IMR-90 (cell line): ENCODE measurements around the gene C6orf120. TPM values are rescaled to one million over a fixed set of nuclear protein-coding genes. Genes with fewer than 3 reads are reported as not detected.

Source experiments
- ATAC-seq: fragments of 200-7000 bp; cut with Tn5 transposase; 2 replicates; pipeline ENCODE4 v1.9.1; 2020; ENCODE audit warnings: low read depth, mild to moderate bottlenecking, moderate library complexity
- BruUV-seq: library from RNA; stranded (reverse); fragments of 400-500 nt; replicated peaks from 2 replicates; lab custom pipeline; 2021; lab: Mats Ljungman, UMichigan
- CTCF ChIA-PET: fragments of 300-600 bp; formaldehyde crosslinking; extraction: SDS; loops from one replicate; lab custom pipeline; 2021; ENCODE audit warnings: antibody characterized with exemption; lab: Yijun Ruan, JAX
- POLR2A ChIA-PET: fragments of 300-600 bp; sonication (Branson Sonifier 250); formaldehyde crosslinking; loops from one replicate; lab custom pipeline; 2022; ENCODE audit warnings: antibody characterized with exemption; ENCODE audit not compliant: unreplicated experiment; lab: Charles Lee
- DNase-seq: peaks from one replicate; pipeline ENCODE4 v3.0.0; 2013
- H2AFZ ChIP-seq: replicated peaks from 2 replicates; pipeline ENCODE3; 2013; ENCODE audit warnings: low read length, mild to moderate bottlenecking; ENCODE audit not compliant: poor library complexity
- H2AK5ac ChIP-seq: 2 replicates; pipeline ENCODE4 v1.6.1; 2013; ENCODE audit warnings: low read depth, low read length, inconsistent platforms
- H2AK9ac ChIP-seq: replicated peaks from 2 replicates; pipeline ENCODE3; 2013; ENCODE audit warnings: mild to moderate bottlenecking, low read depth, low read length, moderate library complexity; ENCODE audit not compliant: poor library complexity
- H2BK120ac ChIP-seq: 2 replicates; pipeline ENCODE4 v1.6.1; 2013; ENCODE audit warnings: low read depth, low read length, inconsistent platforms
- H2BK15ac ChIP-seq: 3 replicates; pipeline ENCODE4 v1.6.1; 2013; ENCODE audit warnings: low read depth, low read length, inconsistent platforms
- H2BK20ac ChIP-seq: 2 replicates; pipeline ENCODE4 v1.6.1; 2013; ENCODE audit warnings: low read depth, mild to moderate bottlenecking, inconsistent platforms, low read length, moderate library complexity
- H2BK5ac ChIP-seq: 2 replicates; pipeline ENCODE4 v1.6.1; 2013; ENCODE audit warnings: mild to moderate bottlenecking, low read depth, low read length, inconsistent platforms; ENCODE audit not compliant: poor library complexity, severe bottlenecking
- H3K14ac ChIP-seq: replicated peaks from 2 replicates; pipeline ENCODE4 v1.6.1; 2013; ENCODE audit warnings: low read depth, low read length, inconsistent platforms
- H3K18ac ChIP-seq: 2 replicates; pipeline ENCODE4 v1.6.1; 2013; ENCODE audit warnings: low read depth, low read length, control low read depth
- H3K23ac ChIP-seq: 2 replicates; pipeline ENCODE4 v1.6.1; 2013; ENCODE audit warnings: low read depth, low read length, inconsistent platforms
- H3K27ac ChIP-seq: 2 replicates; pipeline ENCODE4 v1.5.1; 2013; ENCODE audit warnings: mild to moderate bottlenecking, control low read depth, low read length; ENCODE audit not compliant: insufficient read depth
- H3K27me3 ChIP-seq: 2 replicates; pipeline ENCODE4 v1.6.1; 2013; ENCODE audit warnings: low read length; ENCODE audit not compliant: control insufficient read depth, insufficient read depth
- H3K36me3 ChIP-seq: 2 replicates; pipeline ENCODE4 v1.6.1; 2013; ENCODE audit warnings: low read length, mixed read lengths; ENCODE audit not compliant: control insufficient read depth, insufficient read depth
- H3K4ac ChIP-seq: 2 replicates; pipeline ENCODE4 v1.6.1; 2013; ENCODE audit warnings: low read depth, low read length, inconsistent platforms
- H3K4me1 ChIP-seq: 2 replicates; pipeline ENCODE4 v1.6.1; 2013; ENCODE audit warnings: low read length, mixed read lengths; ENCODE audit not compliant: control insufficient read depth, insufficient read depth
- H3K4me2 ChIP-seq: 2 replicates; pipeline ENCODE4 v1.6.1; 2013; ENCODE audit warnings: low read depth, mild to moderate bottlenecking, control low read depth, low read length, moderate library complexity
- H3K4me3 ChIP-seq: 2 replicates; pipeline ENCODE4 v1.5.1; 2013; ENCODE audit warnings: low read depth, mild to moderate bottlenecking, control low read depth, low read length, moderate library complexity; ENCODE audit not compliant: insufficient read depth
- H3K56ac ChIP-seq: 2 replicates; pipeline ENCODE4 v1.6.1; 2013; ENCODE audit warnings: low read length, inconsistent platforms; ENCODE audit not compliant: insufficient read depth; ENCODE audit errors: extremely low read depth
- H3K79me1 ChIP-seq, 2 experiments: 2 replicates each; pipeline ENCODE4 v1.6.1; 2013; ENCODE audit warnings: low read length in 2 of 2, inconsistent platforms in 1 of 2, low read depth in 1 of 2
- H3K9ac ChIP-seq: 2 replicates; pipeline ENCODE4 v1.6.1; 2013; ENCODE audit warnings: low read depth, low read length, control low read depth
- H3K9me1 ChIP-seq: 2 replicates; pipeline ENCODE4 v1.6.1; 2013; ENCODE audit warnings: low read length, inconsistent platforms; ENCODE audit not compliant: insufficient read depth
- H3K9me3 ChIP-seq: 2 replicates; pipeline ENCODE4 v1.6.1; 2013; ENCODE audit warnings: low read length; ENCODE audit not compliant: control insufficient read depth, insufficient read depth
- H4K20me1 ChIP-seq: 2 replicates; pipeline ENCODE4 v1.6.1; 2013; ENCODE audit warnings: low read length, inconsistent platforms; ENCODE audit not compliant: insufficient read depth
- H4K5ac ChIP-seq: 2 replicates; pipeline ENCODE4 v1.6.1; 2013; ENCODE audit warnings: mild to moderate bottlenecking, low read depth, low read length, control low read depth
- H4K8ac ChIP-seq, 2 experiments: 2 replicates each; pipeline ENCODE4 v1.6.1; 2013; ENCODE audit warnings: low read depth in 2 of 2, low read length in 2 of 2, control low read depth in 1 of 2, inconsistent platforms in 1 of 2
- H4K91ac ChIP-seq: 2 replicates; pipeline ENCODE4 v1.6.1; 2013; ENCODE audit warnings: low read depth, low read length, inconsistent platforms; ENCODE audit not compliant: insufficient read depth
- BHLHE40 ChIP-seq: fragments of 150-350 bp; IDR thresholded peaks from 2 replicates; pipeline ENCODE4 v1.6.1; 2016; ENCODE audit warnings: mild to moderate bottlenecking, low read depth, low read length
- CEBPB ChIP-seq: IDR thresholded peaks from 2 replicates; pipeline ENCODE4 v1.6.1; 2012; ENCODE audit warnings: low read depth, low read length, improper control_type of control experiment
- CHD1 ChIP-seq: IDR thresholded peaks from 2 replicates; pipeline ENCODE4 v1.6.1; 2012; ENCODE audit warnings: low read depth, low read length, improper control_type of control experiment
- CTCF ChIP-seq: conservative IDR thresholded peaks from 2 replicates; pipeline ENCODE4 v1.5.1; 2012; ENCODE audit warnings: mild to moderate bottlenecking, low read depth, low read length, improper control_type of control experiment
- ELK1 ChIP-seq: fragments of 150-350 bp; IDR thresholded peaks from 2 replicates; pipeline ENCODE4 v1.6.1; 2016; ENCODE audit warnings: low read depth, mild to moderate bottlenecking, low read length, moderate library complexity, borderline replicate concordance
- FOS ChIP-seq: fragments of 150-350 bp; IDR thresholded peaks from 2 replicates; pipeline ENCODE4 v1.6.1; 2016; ENCODE audit warnings: low read depth, low read length
- MAFK ChIP-seq: IDR thresholded peaks from 2 replicates; pipeline ENCODE4 v1.6.1; 2012; ENCODE audit warnings: low read depth, low read length, improper control_type of control experiment
- MAZ ChIP-seq: IDR thresholded peaks from 2 replicates; pipeline ENCODE4 v1.6.1; 2012; ENCODE audit warnings: low read depth, mild to moderate bottlenecking, low read length, improper control_type of control experiment, moderate library complexity, borderline replicate concordance
- MXI1 ChIP-seq: IDR thresholded peaks from 2 replicates; pipeline ENCODE4 v1.6.1; 2012; ENCODE audit warnings: low read depth, mild to moderate bottlenecking, low read length, moderate library complexity, borderline replicate concordance
- NFE2L2 ChIP-seq: fragments of 150-350 bp; IDR thresholded peaks from 2 replicates; pipeline ENCODE4 v1.6.1; 2016; ENCODE audit warnings: low read depth, mild to moderate bottlenecking, low read length
- POLR2A ChIP-seq: IDR thresholded peaks from 2 replicates; pipeline ENCODE4 v1.6.1; 2012; ENCODE audit warnings: mild to moderate bottlenecking, low read depth, low read length
- RAD21 ChIP-seq: IDR thresholded peaks from 2 replicates; pipeline ENCODE4 v1.6.1; 2012; ENCODE audit warnings: low read length, improper control_type of control experiment
- RCOR1 ChIP-seq: IDR thresholded peaks from 2 replicates; pipeline ENCODE4 v1.6.1; 2012; ENCODE audit warnings: mild to moderate bottlenecking, low read length, improper control_type of control experiment; ENCODE audit not compliant: insufficient replicate concordance
- RFX5 ChIP-seq: IDR thresholded peaks from 2 replicates; pipeline ENCODE4 v1.8.0; 2012; ENCODE audit warnings: low read depth, mild to moderate bottlenecking, low read length, moderate library complexity
- SMC3 ChIP-seq: fragments of 150-350 bp; IDR thresholded peaks from 2 replicates; pipeline ENCODE4 v1.6.1; 2016; ENCODE audit warnings: low read depth, mild to moderate bottlenecking, antibody characterized with exemption, low read length, moderate library complexity
- USF2 ChIP-seq: fragments of 150-350 bp; IDR thresholded peaks from 2 replicates; pipeline ENCODE4 v1.6.1; 2017; ENCODE audit warnings: mild to moderate bottlenecking, antibody characterized with exemption, low read length, low read depth
- WGBS, 2 experiments: methylation state at CpG; one replicate each; pipeline versions ENCODE4 v1.1.5 to v1.1.7; 2013; ENCODE audit warnings: missing lambda C conversion rate in 2 of 2; ENCODE audit not compliant: insufficient read length in 1 of 2; ENCODE audit errors: extremely low coverage in 2 of 2; 5-methylcytosine and 5-hydroxymethylcytosine counted together
- dilution Hi-C: fragments of 300-500 bp; cut with HindIII; formaldehyde crosslinking; loops from one replicate; pipeline ENCODE4 v1.14.3; 2018; ENCODE audit warnings: low sequenced_read_pairs; ENCODE audit not compliant: unreplicated experiment
- in situ Hi-C: fragments of 300-500 bp; cut with MboI; formaldehyde crosslinking; loops from 3 replicates; pipeline ENCODE4 v1.14.3; 2019; ENCODE audit warnings: low sequenced_read_pairs, inconsistent platforms, mixed read lengths
- intact Hi-C: fragments of 100-400 bp; cut with micrococcal nuclease; formaldehyde crosslinking; loops from 2 replicates; pipeline ENCODE4 v1.10.0; 2022
- polyA plus RNA-seq, 3 experiments: library from polyadenylated mRNA; depleted of rRNA; stranded (reverse); fragments of >200 nt; gene quantifications; 2 replicates each; pipeline ENCODE4 v1.2.3, GENCODE V29; 2012; ENCODE audit warnings: low replicate concordance in 1 of 3
- total RNA-seq: library from RNA; depleted of rRNA; stranded (reverse); fragments of >200 nt; gene quantifications from 2 replicates; pipeline ENCODE4 v1.2.3, GENCODE V29; 2012

Gene C6orf120
- total and polyA plus RNA-seq, 2 of the 4 experiments (the other 2 are of a cell fraction): 21.4 to 26.7 TPM

- CTCF ChIA-PET: no interaction called here
- Histone ChIP-seq H3K4me1 (no peaks in the 10 kb centered on the region), H3K56ac (no peak overlapping the region), H4K5ac (no peak overlapping the region), H3K9me3 (no peaks in the 10 kb centered on the region), H4K91ac (no peak overlapping the region), H2BK120ac (no peak overlapping the region), H2AFZ (no peak overlapping the region), H3K27me3 (no peaks in the 10 kb centered on the region), H2BK20ac (no peak overlapping the region), H3K4ac (no peak overlapping the region), H3K4me2 (no peak overlapping the region), H3K79me1 (peaks cover 0 to 4% of the 10 kb centered on the region in 2 experiments; a peak in 1 of 4 replicates), H3K27ac (no peak overlapping the region), H4K20me1 (no peaks in the 10 kb centered on the region), H3K14ac (no peak overlapping the region), H3K18ac (no peak overlapping the region), H4K8ac (no peak overlapping the region), H2AK9ac (no peak overlapping the region), H3K9ac (no peak overlapping the region), H2BK15ac (no peak overlapping the region), H3K36me3 (peaks cover 27% of the 10 kb centered on the region), H3K23ac (no peak overlapping the region), H2AK5ac (no peak overlapping the region), H3K9me1 (peaks cover 6% of the 10 kb centered on the region; the same call in 1 of the 2 replicates), H2BK5ac (no peak overlapping the region), H3K4me3 (no peak overlapping the region)
- BruUV-seq: no TSS peak
- TF ChIP-seq FOS (no peak), RAD21 (no peak), MXI1 (no peak), BHLHE40 (no peak), ELK1 (no peak), USF2 (no peak), SMC3 (no peak), NFE2L2 (no peak), MAFK (no peak), CEBPB (no peak), RFX5 (no peak), CHD1 (no peak), POLR2A (no peak), RCOR1 (no peak), CTCF (no peak), MAZ (no peak)
- dilution Hi-C loops (no loop called here), in situ Hi-C loops (no loop called here), intact Hi-C loops (no loop called here)
- POLR2A ChIA-PET: no interaction called here
- ATAC-seq: no peak
- WGBS, 2 experiments: 87% methylated on average over 4 of the region's 5 CpGs; no CpG with 5 or more reads in 1 of the 2 experiments
- DNase-seq: no peak
Observed at GRCh38 chr6:169671563-169671962, 30.4 kb upstream of the C6orf120 start.
